HepG2 (cell line): ENCODE measurements around the gene NHERF2. TPM values are rescaled to one million over a fixed set of nuclear protein-coding genes. Genes with fewer than 3 reads are reported as not detected.

Experiments used
- IRF2 ChIP-seq: IDR thresholded peaks from 2 replicates; pipeline ENCODE4 v1.6.1; 2018; ENCODE audit warnings: missing genetic modification reagents, missing compliant biosample characterization
- KAT2B ChIP-seq: fragments of 150-350 bp; IDR thresholded peaks from 2 replicates; pipeline ENCODE4 v1.6.1; 2014; ENCODE audit warnings: low read depth, low read length, borderline replicate concordance
- NR2F6 ChIP-seq, 2 experiments: IDR thresholded peaks; 2 replicates each; pipeline ENCODE4 v1.6.1; 2016; ENCODE audit warnings: antibody characterized with exemption in 1 of 2, mild to moderate bottlenecking in 1 of 2
- POLR2A ChIP-seq, 2 experiments: IDR thresholded peaks; 2 replicates each; pipeline ENCODE4 v1.6.1; 2011; ENCODE audit warnings: low read depth in 2 of 2, low read length in 2 of 2, mild to moderate bottlenecking in 1 of 2, moderate library complexity in 1 of 2; ENCODE audit not compliant: insufficient read depth in 1 of 2
- RARA ChIP-seq: IDR thresholded peaks from 2 replicates; pipeline ENCODE4 v1.6.1; 2016; ENCODE audit warnings: missing genetic modification reagents, missing compliant biosample characterization
- ZFP36 ChIP-seq: fragments of 150-350 bp; IDR thresholded peaks from 2 replicates; pipeline ENCODE4 v1.6.1; 2018; ENCODE audit warnings: borderline replicate concordance, low read length, low read depth; ENCODE audit not compliant: partially characterized antibody
- ZNF12 ChIP-seq: sonication (generic); formaldehyde crosslinking; IDR thresholded peaks from 2 replicates; pipeline ENCODE4 v1.5.0; 2020; ENCODE audit warnings: missing genetic modification reagents
- ZNF17 ChIP-seq: sonication (generic); formaldehyde crosslinking; IDR thresholded peaks from 2 replicates; pipeline ENCODE4 v1.5.0; 2020; ENCODE audit warnings: mild to moderate bottlenecking, missing genetic modification reagents
- ZNF3 ChIP-seq: IDR thresholded peaks from 2 replicates; pipeline ENCODE4 v1.7.0; 2017; ENCODE audit warnings: inconsistent platforms
- ZNF607 ChIP-seq: sonication (generic); formaldehyde crosslinking; IDR thresholded peaks from 2 replicates; pipeline ENCODE4 v1.5.1; 2020; ENCODE audit warnings: missing genetic modification reagents, mild to moderate bottlenecking, borderline replicate concordance
- polyA plus RNA-seq, 8 experiments: library from polyadenylated mRNA; depleted of rRNA in 3 of 8; stranded (reverse) in 7 of 8; unstranded in 1 of 8; fragments of >200 nt; fragmentation: Illumina TruSeq in 4 of 8; extraction: Trizol in 4 of 8; gene quantifications; 2 replicates each; pipeline versions ENCODE4 v1.2.1 to v1.2.3, GENCODE V29; 2011 to 2016; ENCODE audit warnings: low read depth in 4 of 8, missing spikeins in 1 of 8, mixed read lengths in 1 of 8; ENCODE audit not compliant: insufficient read depth in 1 of 8
- total RNA-seq, 5 experiments: library from RNA; depleted of rRNA; stranded (reverse); fragments of >200 nt; fragmentation: Illumina TruSeq; extraction: Trizol; gene quantifications; 2 replicates each; pipeline ENCODE4 v1.2.3, GENCODE V29; 2016; ENCODE audit warnings: low read depth in 1 of 5
- TF ChIP-seq, protein P1 (sequence below): sonication (generic); formaldehyde crosslinking; IDR thresholded peaks from 2 replicates; pipeline ENCODE4 v1.4.0; 2020; ENCODE audit warnings: low read depth, mild to moderate bottlenecking, missing genetic modification reagents
- TF ChIP-seq, protein P2 (sequence below): IDR thresholded peaks from 2 replicates; pipeline ENCODE4 v1.6.1; 2016; ENCODE audit warnings: mild to moderate bottlenecking, missing biosample characterization, missing genetic modification reagents
- TF ChIP-seq, protein P3 (sequence below): IDR thresholded peaks from 2 replicates; pipeline ENCODE4 v1.4.0; 2020; ENCODE audit warnings: mild to moderate bottlenecking, missing genetic modification reagents
- TF ChIP-seq, protein P4 (sequence below): IDR thresholded peaks from 2 replicates; pipeline ENCODE4 v1.6.1; 2016; ENCODE audit warnings: low read depth

The NHERF2 gene
- total and polyA plus RNA-seq, 2 of the 13 experiments (the other 11 are each of a cell fraction or from before 2014, with no cell fraction given) = 23.7 to 39.3 TPM

DNA sequence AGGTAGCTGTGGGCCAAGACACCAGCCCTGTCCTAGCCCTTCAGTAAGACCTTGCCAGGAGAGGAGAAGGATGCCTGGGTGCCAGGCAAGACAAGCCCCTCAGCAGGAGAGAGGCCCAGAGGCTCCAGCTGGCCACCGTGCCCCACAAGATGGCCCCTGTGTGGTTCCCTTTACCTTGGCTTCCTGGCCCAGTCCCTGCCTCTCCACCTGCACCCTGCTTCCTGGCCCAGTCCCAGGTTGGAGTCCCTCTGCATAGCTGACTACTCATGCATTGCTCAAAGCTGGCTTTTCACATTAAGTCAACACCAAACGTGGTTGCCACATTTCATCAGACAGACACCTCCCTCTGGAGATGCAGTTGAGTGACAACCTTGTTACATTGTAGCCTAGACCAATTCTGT, 33.0 kb upstream of the NHERF2 start (continued):
- TF ChIP-seq, protein P1, sequence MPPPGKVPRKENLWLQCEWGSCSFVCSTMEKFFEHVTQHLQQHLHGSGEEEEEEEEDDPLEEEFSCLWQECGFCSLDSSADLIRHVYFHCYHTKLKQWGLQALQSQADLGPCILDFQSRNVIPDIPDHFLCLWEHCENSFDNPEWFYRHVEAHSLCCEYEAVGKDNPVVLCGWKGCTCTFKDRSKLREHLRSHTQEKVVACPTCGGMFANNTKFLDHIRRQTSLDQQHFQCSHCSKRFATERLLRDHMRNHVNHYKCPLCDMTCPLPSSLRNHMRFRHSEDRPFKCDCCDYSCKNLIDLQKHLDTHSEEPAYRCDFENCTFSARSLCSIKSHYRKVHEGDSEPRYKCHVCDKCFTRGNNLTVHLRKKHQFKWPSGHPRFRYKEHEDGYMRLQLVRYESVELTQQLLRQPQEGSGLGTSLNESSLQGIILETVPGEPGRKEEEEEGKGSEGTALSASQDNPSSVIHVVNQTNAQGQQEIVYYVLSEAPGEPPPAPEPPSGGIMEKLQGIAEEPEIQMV = no peak
- no peak for TF ChIP-seq ZNF12
- no peak for TF ChIP-seq ZNF17
- no peak for TF ChIP-seq IRF2
- TF ChIP-seq, protein P2, sequence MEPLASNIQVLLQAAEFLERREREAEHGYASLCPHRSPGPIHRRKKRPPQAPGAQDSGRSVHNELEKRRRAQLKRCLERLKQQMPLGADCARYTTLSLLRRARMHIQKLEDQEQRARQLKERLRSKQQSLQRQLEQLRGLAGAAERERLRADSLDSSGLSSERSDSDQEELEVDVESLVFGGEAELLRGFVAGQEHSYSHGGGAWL (CRISPR knock-in tag) = no peak
- TF ChIP-seq, protein P3, sequence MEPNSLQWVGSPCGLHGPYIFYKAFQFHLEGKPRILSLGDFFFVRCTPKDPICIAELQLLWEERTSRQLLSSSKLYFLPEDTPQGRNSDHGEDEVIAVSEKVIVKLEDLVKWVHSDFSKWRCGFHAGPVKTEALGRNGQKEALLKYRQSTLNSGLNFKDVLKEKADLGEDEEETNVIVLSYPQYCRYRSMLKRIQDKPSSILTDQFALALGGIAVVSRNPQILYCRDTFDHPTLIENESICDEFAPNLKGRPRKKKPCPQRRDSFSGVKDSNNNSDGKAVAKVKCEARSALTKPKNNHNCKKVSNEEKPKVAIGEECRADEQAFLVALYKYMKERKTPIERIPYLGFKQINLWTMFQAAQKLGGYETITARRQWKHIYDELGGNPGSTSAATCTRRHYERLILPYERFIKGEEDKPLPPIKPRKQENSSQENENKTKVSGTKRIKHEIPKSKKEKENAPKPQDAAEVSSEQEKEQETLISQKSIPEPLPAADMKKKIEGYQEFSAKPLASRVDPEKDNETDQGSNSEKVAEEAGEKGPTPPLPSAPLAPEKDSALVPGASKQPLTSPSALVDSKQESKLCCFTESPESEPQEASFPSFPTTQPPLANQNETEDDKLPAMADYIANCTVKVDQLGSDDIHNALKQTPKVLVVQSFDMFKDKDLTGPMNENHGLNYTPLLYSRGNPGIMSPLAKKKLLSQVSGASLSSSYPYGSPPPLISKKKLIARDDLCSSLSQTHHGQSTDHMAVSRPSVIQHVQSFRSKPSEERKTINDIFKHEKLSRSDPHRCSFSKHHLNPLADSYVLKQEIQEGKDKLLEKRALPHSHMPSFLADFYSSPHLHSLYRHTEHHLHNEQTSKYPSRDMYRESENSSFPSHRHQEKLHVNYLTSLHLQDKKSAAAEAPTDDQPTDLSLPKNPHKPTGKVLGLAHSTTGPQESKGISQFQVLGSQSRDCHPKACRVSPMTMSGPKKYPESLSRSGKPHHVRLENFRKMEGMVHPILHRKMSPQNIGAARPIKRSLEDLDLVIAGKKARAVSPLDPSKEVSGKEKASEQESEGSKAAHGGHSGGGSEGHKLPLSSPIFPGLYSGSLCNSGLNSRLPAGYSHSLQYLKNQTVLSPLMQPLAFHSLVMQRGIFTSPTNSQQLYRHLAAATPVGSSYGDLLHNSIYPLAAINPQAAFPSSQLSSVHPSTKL (CRISPR knock-in tag) = no peak
- peak; percentile 98 for TF ChIP-seq ZNF3 (CRISPR knock-in tag)
- TF ChIP-seq, protein P4, sequence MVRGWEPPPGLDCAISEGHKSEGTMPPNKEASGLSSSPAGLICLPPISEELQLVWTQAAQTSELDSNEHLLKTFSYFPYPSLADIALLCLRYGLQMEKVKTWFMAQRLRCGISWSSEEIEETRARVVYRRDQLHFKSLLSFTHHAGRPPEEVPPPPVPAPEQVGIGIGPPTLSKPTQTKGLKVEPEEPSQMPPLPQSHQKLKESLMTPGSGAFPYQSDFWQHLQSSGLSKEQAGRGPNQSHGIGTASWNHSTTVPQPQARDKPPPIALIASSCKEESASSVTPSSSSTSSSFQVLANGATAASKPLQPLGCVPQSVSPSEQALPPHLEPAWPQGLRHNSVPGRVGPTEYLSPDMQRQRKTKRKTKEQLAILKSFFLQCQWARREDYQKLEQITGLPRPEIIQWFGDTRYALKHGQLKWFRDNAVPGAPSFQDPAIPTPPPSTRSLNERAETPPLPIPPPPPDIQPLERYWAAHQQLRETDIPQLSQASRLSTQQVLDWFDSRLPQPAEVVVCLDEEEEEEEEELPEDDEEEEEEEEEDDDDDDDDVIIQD (CRISPR knock-in tag) = no peak
- no peak for TF ChIP-seq RARA (CRISPR knock-in tag)
- no peak for TF ChIP-seq NR2F6 (IDR thresholded peaks at IDR 0.05)
- no peak for TF ChIP-seq NR2F6 (CRISPR knock-in tag; IDR thresholded peaks at IDR 0.05)
- no peak for TF ChIP-seq KAT2B
- no peak for TF ChIP-seq ZNF607 (CRISPR knock-in tag)
- TF ChIP-seq POLR2A (IDR thresholded peaks at IDR 0.05; ENCODE audit: insufficient read depth in 1 of 2, low read depth in 2 of 2, low read length in 2 of 2) = 0 out of 4 replicates have a peak, but pooled peaks of 1 of the 2 experiments have one; percentile 29
- TF ChIP-seq ZFP36 = no peak
